ENCODE data around the gene GRIK2.

- no peak for TF ChIP-seq CTCF (IDR thresholded peaks at IDR 0.05)
- no peak for TF ChIP-seq POLR2A (IDR thresholded peaks at IDR 0.05)
Observed at GRCh38 chr6:101932704-101933103, 539.2 kb downstream of the GRIK2 start.

Data from Peyer's patch (tissue), 4 donors.